Esophagus squamous epithelium (tissue), 5 donors: Measurements from ENCODE around the gene RAPGEF4. TPM values are rescaled to one million over a fixed set of nuclear protein-coding genes. Genes with fewer than 3 reads are reported as not detected.
"Not testable (repeated sequence)": the region's sequence is repeated elsewhere in the genome, so short reads cannot be mapped to it uniquely, and the experiment has no call there.

Source experiments
- DNase-seq: peaks from one replicate; lab custom pipeline; 2025; lab: John Stamatoyannopoulos, UW
- H3K27ac ChIP-seq, 4 donors: fragments of 200-600 bp; sonication (generic); one replicate each; pipeline ENCODE4 v1.5.1; 2016 to 2019; ENCODE audit warnings: mild to moderate bottlenecking in 1 of 4
- H3K27me3 ChIP-seq, 4 donors: fragments of 200-600 bp; sonication (generic); 1 replicate in 3 of 4; 2 replicates in 1 of 4; pipeline versions ENCODE4 v1.5.1 to v1.6.0; 2017 to 2021; ENCODE audit warnings: antibody characterized with exemption in 1 of 4
- H3K36me3 ChIP-seq, 3 donors: fragments of 200-600 bp; sonication (generic); one replicate each; pipeline ENCODE4 v1.5.1; 2016 to 2019
- H3K4me1 ChIP-seq, 3 donors: fragments of 200-600 bp; sonication (generic); one replicate each; pipeline ENCODE4 v1.5.1; 2017 to 2019
- H3K4me3 ChIP-seq, 4 donors: fragments of 200-600 bp; sonication (generic); 1 replicate in 3 of 4; 2 replicates in 1 of 4; pipeline ENCODE4 v1.5.1; 2016 to 2019; ENCODE audit warnings: mild to moderate bottlenecking in 2 of 4, moderate library complexity in 1 of 4
- H3K9me3 ChIP-seq, 3 donors: fragments of 200-600 bp; sonication (generic); one replicate each; pipeline ENCODE4 v1.5.1; 2016 to 2019
- POLR2A ChIP-seq, 4 donors: fragments of 450-650 bp; IDR thresholded peaks; one replicate each; pipeline ENCODE4 v1.6.1; 2017; ENCODE audit warnings: antibody characterized with exemption in 4 of 4, mild to moderate bottlenecking in 4 of 4, moderate library complexity in 3 of 4
- WGBS, 2 donors: methylation state at CpG; one replicate each; pipeline ENCODE4 v1.1.5; 2018; 5-methylcytosine and 5-hydroxymethylcytosine counted together
- intact Hi-C: fragments of 100-400 bp; cut with DNase I; formaldehyde crosslinking; loops from one replicate; pipeline ENCODE4 v1.15.0; 2022
- total RNA-seq, 4 donors: library from RNA; depleted of rRNA; stranded (reverse); fragments of >200 nt; gene quantifications; one replicate each; pipeline ENCODE4 v1.1.0, GENCODE V29; 2016
- TF ChIP-seq, protein P1 (sequence below), 6 experiments: fragments of 450-650 bp in 4 of 6; fragments of 200-600 bp in 2 of 6; sonication (generic) in 2 of 6; IDR thresholded peaks; one replicate each; pipeline ENCODE4 v1.5.1; 2016 to 2019; ENCODE audit warnings: antibody characterized with exemption in 6 of 6, mild to moderate bottlenecking in 4 of 6, moderate library complexity in 4 of 6
- donor health status: DM: yes; HTN: yes; CAD: no.

RAPGEF4 gene
- total RNA-seq, 4 donors from 2014 or later = 2.6 to 11.1 (median 2.9) TPM

DNA sequence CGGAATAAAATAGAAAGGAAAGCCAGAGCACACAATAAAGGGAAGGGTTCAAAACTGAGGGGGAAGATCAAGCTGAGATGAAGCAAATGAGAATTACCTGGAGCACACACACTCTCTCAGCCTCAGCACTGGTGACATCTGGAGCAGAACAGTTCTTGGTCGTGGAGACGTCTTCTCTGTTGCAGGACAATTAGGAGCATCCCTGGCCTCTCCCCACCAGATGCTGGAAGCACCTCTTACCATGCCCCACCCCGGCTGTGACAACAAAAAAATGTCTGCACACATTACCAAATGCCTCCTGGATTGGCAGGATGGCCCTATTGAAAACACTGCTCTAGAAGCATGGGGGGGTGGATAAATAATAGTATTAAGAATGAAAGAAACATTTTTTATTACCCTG is 296.4 kb downstream of the RAPGEF4 start:
- peaks cover 0 to 11% (median 7%) of the 10 kb centered on the region in 3 donors for H3K4me1 ChIP-seq
- intact Hi-C loops = no loop called here
- no peaks in the 10 kb centered on the region for H3K27me3 ChIP-seq
- H3K9me3 ChIP-seq = no peaks in the 10 kb centered on the region
- no peak overlapping the region for H3K4me3 ChIP-seq
- TF ChIP-seq POLR2A (IDR thresholded peaks at IDR 0.05) = no peak
- TF ChIP-seq, protein P1, sequence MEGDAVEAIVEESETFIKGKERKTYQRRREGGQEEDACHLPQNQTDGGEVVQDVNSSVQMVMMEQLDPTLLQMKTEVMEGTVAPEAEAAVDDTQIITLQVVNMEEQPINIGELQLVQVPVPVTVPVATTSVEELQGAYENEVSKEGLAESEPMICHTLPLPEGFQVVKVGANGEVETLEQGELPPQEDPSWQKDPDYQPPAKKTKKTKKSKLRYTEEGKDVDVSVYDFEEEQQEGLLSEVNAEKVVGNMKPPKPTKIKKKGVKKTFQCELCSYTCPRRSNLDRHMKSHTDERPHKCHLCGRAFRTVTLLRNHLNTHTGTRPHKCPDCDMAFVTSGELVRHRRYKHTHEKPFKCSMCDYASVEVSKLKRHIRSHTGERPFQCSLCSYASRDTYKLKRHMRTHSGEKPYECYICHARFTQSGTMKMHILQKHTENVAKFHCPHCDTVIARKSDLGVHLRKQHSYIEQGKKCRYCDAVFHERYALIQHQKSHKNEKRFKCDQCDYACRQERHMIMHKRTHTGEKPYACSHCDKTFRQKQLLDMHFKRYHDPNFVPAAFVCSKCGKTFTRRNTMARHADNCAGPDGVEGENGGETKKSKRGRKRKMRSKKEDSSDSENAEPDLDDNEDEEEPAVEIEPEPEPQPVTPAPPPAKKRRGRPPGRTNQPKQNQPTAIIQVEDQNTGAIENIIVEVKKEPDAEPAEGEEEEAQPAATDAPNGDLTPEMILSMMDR (IDR thresholded peaks at IDR 0.05) = no peak
- H3K36me3 ChIP-seq = no peaks in the 10 kb centered on the region
- no peak overlapping the region for H3K27ac ChIP-seq
- 89 to 94% methylated on average over 4 of the region's 4 CpGs for WGBS, 2 donors
- no peak for DNase-seq

DNA sequence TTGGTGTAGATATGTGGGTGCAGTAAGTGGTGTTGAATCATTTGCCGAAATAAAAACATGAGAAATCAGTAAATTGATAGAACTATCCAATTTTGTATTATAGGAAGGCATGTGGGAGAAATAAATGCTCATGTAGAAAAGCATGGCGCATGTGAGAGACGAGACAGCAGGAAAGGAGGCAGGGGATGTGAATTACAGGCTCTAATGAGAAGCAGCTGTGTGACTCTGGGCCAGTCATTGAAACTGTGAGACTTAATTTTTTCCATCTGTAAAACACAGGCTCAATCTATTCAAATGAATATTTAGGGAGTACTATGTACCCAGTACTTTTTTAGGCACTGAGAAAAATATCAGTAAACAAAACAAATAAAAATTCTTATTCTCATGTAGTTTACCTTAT is 297.4 kb downstream of the RAPGEF4 start:
- TF ChIP-seq, protein P1 (IDR thresholded peaks at IDR 0.05) = no peak
- TF ChIP-seq POLR2A (IDR thresholded peaks at IDR 0.05) = no peak
- H3K27ac ChIP-seq = no peak overlapping the region
- intact Hi-C loops = no loop called here
- H3K9me3 ChIP-seq = no peaks in the 10 kb centered on the region
- H3K4me1 ChIP-seq = peaks cover 0 to 5% (median 3%) of the 10 kb centered on the region in 3 donors
- H3K36me3 ChIP-seq = peaks cover 0 to 8% (median 0%) of the 10 kb centered on the region in 3 donors
- H3K27me3 ChIP-seq = no peaks in the 10 kb centered on the region
- DNase-seq = no peak
- WGBS, 2 donors = 88% methylated on average over 3 of the region's 3 CpGs
- no peak overlapping the region for H3K4me3 ChIP-seq

DNA sequence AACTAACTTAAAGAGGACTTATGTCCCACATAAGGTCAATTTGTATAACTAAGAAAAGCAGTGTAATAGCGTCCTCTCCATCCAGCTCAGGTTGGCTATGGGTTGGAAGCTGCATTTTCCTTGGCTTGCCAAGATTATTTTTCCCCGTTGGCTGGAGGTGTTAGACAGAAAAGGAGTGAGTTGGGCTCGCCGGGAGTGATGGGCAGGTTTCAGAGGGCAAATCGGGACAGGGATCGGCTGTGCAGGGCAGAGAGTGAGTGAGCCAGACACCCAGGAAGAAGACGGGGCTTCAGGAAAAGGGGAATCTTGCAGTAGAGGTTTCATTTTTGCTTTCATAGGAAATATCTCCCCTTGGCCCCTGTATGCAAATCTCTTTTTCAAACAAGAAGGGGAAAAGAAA is 298.5 kb downstream of the RAPGEF4 start:
- Histone ChIP-seq H3K27me3 (no peaks in the 10 kb centered on the region), H3K9me3 (no peaks in the 10 kb centered on the region), H3K36me3 (peaks cover 0 to 8% (median 0%) of the 10 kb centered on the region in 3 donors), H3K4me1 (no peaks in the 10 kb centered on the region), H3K4me3 (no peak overlapping the region), H3K27ac (no peak overlapping the region)
- intact Hi-C loops = no loop called here
- WGBS, 2 donors = 77 to 81% methylated on average over 7 of the region's 7 CpGs
- no peak for DNase-seq
- no peak for TF ChIP-seq POLR2A (IDR thresholded peaks at IDR 0.05)
- TF ChIP-seq, protein P1 (IDR thresholded peaks at IDR 0.05) = no peak

GRCh38 chr2:173037245-173038120 is 301.8 kb downstream of the RAPGEF4 start:
- no peaks in the 10 kb centered on the region for H3K4me1 ChIP-seq
- intact Hi-C loops = no loop called here
- H3K36me3 ChIP-seq = peaks cover 0 to 8% (median 0%) of the 10 kb centered on the region in 3 donors
- no peaks in the 10 kb centered on the region for H3K27me3 ChIP-seq
- H3K4me3 ChIP-seq = no peak overlapping the region
- 83 to 86% methylated on average over 10 to 12 of the region's 12 CpGs for WGBS, 2 donors
- DNase-seq = no peak
- H3K27ac ChIP-seq = no peak overlapping the region
- H3K9me3 ChIP-seq = no peaks in the 10 kb centered on the region
- TF ChIP-seq, protein P1 (IDR thresholded peaks at IDR 0.05) = no peak
- TF ChIP-seq POLR2A (IDR thresholded peaks at IDR 0.05) = no peak

- DNase-seq, H3K36me3 ChIP-seq, H3K4me3 ChIP-seq, H3K27me3 ChIP-seq, H3K9me3 ChIP-seq, H3K27ac ChIP-seq, H3K4me1 ChIP-seq, intact Hi-C loops: not testable (repeated sequence)
- 67 to 94% methylated on average over 2 of the region's 2 CpGs for WGBS, 2 donors
Observed at GRCh38 chr2:173038257-173038656, 302.6 kb downstream of the RAPGEF4 start.
